BE2C (cell line): ENCODE data around the gene PDE10A.

ENCODE experiments used
- DNase-seq: peaks from one replicate; pipeline ENCODE4 v3.0.0-alpha.2; 2020
- H3K27me3 ChIP-seq: fragments of 250-450 bp; sonication (Bioruptor Pico); 2 replicates; pipeline ENCODE4 v1.5.1; 2020; ENCODE audit warnings: mild to moderate bottlenecking
- H3K36me3 ChIP-seq: fragments of 250-450 bp; sonication (Bioruptor Pico); 2 replicates; pipeline ENCODE4 v1.5.1; 2020; ENCODE audit warnings: mild to moderate bottlenecking
- H3K4me1 ChIP-seq: fragments of 250-450 bp; sonication (Bioruptor Pico); 2 replicates; pipeline ENCODE4 v1.5.1; 2020
- H3K4me3 ChIP-seq: 2 replicates; pipeline ENCODE4 v1.5.1; 2011; ENCODE audit warnings: low read depth, low read length
- H3K9me3 ChIP-seq: fragments of 250-450 bp; sonication (Bioruptor Pico); 2 replicates; pipeline ENCODE4 v1.5.1; 2020
- TF ChIP-seq, protein P1 (sequence below): IDR thresholded peaks from 2 replicates; pipeline ENCODE4 v1.5.1; 2012; ENCODE audit warnings: mild to moderate bottlenecking, low read depth, low read length

Gene PDE10A

GRCh38 chr6:165655191-165655590 lies 7.8 kb downstream of the PDE10A start:
- Histone ChIP-seq H3K9me3 (no peaks in the 10 kb centered on the region), H3K36me3 (no peaks in the 10 kb centered on the region), H3K4me3 (no peak overlapping the region), H3K4me1 (no peaks in the 10 kb centered on the region), H3K27me3 (peaks cover 31% of the 10 kb centered on the region)
- DNase-seq, result no peak
- TF ChIP-seq, protein P1, sequence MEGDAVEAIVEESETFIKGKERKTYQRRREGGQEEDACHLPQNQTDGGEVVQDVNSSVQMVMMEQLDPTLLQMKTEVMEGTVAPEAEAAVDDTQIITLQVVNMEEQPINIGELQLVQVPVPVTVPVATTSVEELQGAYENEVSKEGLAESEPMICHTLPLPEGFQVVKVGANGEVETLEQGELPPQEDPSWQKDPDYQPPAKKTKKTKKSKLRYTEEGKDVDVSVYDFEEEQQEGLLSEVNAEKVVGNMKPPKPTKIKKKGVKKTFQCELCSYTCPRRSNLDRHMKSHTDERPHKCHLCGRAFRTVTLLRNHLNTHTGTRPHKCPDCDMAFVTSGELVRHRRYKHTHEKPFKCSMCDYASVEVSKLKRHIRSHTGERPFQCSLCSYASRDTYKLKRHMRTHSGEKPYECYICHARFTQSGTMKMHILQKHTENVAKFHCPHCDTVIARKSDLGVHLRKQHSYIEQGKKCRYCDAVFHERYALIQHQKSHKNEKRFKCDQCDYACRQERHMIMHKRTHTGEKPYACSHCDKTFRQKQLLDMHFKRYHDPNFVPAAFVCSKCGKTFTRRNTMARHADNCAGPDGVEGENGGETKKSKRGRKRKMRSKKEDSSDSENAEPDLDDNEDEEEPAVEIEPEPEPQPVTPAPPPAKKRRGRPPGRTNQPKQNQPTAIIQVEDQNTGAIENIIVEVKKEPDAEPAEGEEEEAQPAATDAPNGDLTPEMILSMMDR, result no peak

DNA sequence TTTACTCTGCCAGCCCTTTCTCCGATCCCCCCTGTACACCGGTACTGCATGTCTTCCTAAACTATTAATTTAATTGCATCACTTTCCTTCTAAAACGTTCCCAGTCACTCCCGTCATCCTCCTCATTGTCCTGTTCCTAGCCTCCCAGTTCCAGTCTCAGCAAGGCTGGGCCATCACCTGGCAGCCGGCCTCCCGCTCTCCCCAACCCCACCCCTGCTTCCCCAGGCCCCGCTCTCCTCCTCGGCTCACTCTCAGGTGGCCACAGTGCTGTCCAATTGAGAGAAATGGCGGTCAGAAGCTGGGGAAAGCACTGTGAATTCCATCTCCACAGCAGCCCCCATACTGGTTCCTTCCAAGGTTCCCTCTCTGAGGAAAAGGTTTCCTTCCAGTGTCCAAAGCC lies 8.9 kb downstream of the PDE10A start:
- TF ChIP-seq, protein P1, result no peak
- H3K27me3 ChIP-seq, result peaks cover 22% of the 10 kb centered on the region
- H3K9me3 ChIP-seq, result no peaks in the 10 kb centered on the region
- no peaks in the 10 kb centered on the region for H3K4me1 ChIP-seq
- no peaks in the 10 kb centered on the region for H3K36me3 ChIP-seq
- no peak overlapping the region for H3K4me3 ChIP-seq
- DNase-seq, result no peak

DNA sequence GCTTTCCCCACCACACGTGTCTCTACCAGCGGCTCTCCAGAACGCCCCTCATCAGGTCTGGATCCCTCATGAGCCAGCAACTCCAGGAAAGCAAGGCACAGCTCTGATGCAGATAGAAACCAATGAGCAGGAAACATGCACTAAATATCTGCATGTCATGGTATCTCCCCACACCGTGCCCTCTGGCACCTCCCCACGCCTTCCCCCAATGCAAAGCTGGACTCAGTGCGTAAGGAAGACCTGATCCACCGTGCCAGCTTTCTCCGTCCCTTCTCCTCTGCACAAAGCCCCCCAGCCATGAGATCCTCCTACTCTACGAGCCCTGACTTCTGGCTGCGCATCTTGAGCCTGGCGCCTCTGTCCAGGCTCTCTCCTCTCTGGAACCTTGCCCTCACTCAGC lies 9.4 kb downstream of the PDE10A start:
- Histone ChIP-seq H3K4me1 (no peaks in the 10 kb centered on the region), H3K27me3 (peaks cover 19% of the 10 kb centered on the region), H3K4me3 (no peak overlapping the region), H3K9me3 (no peaks in the 10 kb centered on the region), H3K36me3 (no peaks in the 10 kb centered on the region)
- DNase-seq, result no peak
- TF ChIP-seq, protein P1, result no peak

DNA sequence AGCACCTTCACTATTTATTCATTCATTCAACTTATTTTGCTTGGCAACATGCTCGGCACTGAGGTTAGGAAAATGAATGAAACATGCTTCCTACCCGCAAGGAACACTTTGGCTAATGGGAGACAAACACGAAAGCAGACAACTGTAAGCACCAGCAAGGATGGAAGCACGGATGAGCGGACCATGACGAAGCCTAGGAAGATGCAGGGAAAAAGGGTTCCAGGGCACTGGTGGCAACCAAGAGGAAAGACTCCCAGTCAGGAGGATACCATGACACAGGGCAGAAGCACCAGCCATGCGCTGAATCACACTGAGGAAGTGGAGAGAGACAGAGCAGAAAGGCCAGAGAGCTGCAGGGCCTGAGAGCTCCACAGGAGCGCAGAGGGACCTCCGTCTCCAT lies 9.8 kb downstream of the PDE10A start:
- Histone ChIP-seq H3K9me3 (no peaks in the 10 kb centered on the region), H3K36me3 (no peaks in the 10 kb centered on the region), H3K27me3 (peaks cover 15% of the 10 kb centered on the region)

DNA sequence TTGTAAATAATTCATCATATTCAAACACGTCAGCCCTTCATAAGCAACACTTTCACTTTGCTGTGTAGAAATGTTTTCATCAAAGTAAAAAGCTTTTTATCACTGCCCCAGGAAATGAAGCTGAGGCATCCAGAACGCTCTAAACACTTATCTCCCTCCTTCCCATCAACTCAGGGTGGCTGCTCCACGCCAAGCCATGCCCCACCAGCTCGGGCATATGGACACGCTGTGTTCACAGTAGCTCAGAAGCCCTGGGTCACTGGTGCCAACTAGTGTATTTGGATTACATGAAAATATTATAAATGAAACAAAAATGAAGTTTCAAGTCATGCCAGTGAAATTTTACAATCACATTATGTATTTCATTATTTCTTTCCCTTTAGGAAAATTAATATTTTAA lies 10.3 kb downstream of the PDE10A start:
- Histone ChIP-seq H3K27me3 (peaks cover 10% of the 10 kb centered on the region), H3K36me3 (no peaks in the 10 kb centered on the region), H3K9me3 (no peaks in the 10 kb centered on the region), H3K4me1 (no peaks in the 10 kb centered on the region), H3K4me3 (no peak overlapping the region)
- TF ChIP-seq, protein P1, result no peak
- no peak for DNase-seq

More for the DNA sequence above, 9.8 kb downstream of the PDE10A start:
- TF ChIP-seq, protein P1, result no peak
- Histone ChIP-seq H3K4me3 (no peak overlapping the region), H3K4me1 (no peaks in the 10 kb centered on the region)
- DNase-seq, result no peak

DNA sequence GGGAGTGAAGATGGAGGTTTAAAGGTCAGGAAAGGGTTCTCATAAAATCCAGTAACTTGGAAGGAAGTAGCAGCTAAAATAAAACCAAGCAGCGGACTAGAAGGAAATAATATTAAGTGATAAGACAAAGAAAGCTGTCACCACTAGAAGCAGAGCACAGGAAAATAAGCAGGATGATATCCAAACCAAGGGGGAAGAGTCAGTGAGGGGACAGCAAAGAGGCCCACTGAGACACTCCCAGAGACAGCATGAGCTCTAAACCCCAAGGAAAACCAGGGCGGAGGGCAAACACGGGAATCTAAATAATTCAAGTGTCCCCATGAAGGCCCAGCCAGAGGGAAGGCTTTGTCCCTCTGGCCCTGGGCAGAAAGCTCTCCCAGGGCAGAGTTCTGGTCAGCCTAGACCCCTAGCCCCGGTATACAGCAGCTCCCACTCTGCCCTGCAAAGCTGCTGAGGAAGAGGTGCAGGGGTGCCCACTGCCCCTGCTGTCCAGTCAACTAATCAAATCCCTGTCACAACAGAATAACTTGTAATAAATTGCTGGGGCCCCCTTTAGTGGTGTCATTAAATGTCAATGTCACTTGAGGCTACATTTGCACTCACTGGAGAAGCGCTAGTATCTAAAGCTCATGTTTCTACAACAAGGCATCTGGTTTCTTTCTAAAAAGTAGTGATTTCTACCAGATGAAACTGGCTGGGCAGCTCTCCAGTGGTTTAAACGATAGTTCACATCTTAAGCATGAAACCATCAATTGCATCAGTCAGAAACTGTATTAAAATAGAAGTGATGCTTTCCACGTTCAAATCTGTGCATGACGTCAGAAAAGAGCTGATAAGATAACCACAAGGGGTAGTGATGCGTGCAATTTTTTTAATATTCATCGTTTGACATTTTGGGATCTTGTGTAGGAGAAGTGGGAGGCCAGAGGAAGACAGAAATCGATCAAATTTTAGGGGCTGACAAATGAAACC lies 13.6 kb downstream of the PDE10A start:
- TF ChIP-seq, protein P1, result no peak
- no peaks in the 10 kb centered on the region for H3K36me3 ChIP-seq
- no peaks in the 10 kb centered on the region for H3K9me3 ChIP-seq
- no peak for DNase-seq
- no peak overlapping the region for H3K4me3 ChIP-seq
- H3K27me3 ChIP-seq, result no peaks in the 10 kb centered on the region
- no peaks in the 10 kb centered on the region for H3K4me1 ChIP-seq
